HG03025 (cell line): ENCODE data around the gene MYO15A.
A peak's percentile ranks its signal among the peaks of the same experiment; 100 is the strongest.

Experiments used
- ATAC-seq: cut with Tn5 transposase; IDR thresholded peaks from one replicate; pipeline ENCODE4 v1.9.1; 2021; ENCODE audit warnings: mild to moderate bottlenecking, moderate library complexity; ENCODE audit not compliant: unreplicated experiment, low FRiP score

MYO15A gene

DNA sequence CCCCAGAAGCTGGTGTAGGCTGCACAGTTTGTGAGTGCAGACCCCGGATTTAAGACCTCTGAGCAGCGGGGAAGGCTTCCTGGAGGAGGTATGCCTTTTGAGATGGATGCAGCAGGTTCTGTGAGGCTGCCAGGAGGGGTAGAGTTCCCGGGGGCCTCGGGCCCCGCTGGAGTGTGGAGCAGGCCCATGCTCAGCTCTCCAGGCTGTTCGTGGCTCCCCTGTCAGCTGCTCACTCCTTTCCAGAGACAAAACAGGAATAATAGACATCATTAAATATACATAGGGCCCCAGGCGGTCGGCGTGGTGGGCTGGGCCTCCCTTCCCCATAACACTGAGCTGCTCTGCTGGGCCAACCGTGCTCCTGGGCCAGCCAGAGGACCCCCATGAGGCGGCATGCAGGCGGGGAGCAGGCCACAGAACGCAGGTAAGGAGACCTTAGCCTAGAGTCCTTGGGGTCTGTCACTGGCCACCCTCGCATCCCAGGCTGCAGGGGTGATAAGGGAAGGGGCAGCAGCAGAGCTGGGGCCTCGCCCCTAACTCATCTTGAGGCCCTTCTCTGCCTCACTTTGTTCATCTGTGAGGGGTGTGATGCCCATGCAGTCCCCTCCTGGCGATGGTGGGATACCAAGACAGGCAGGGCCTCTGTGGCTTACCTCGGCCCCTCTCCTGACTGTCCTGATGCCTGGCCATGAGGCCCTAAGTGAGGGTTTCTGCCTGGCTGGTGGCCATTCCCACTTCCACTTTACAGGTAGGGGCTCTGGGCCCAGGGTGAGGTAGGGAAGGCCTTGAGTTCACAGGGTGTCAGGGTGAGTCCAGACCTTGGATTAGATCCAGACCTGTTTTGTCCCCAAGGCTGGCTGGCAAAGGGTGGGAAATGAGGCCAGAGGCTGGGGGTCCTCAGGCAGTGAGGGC is at the start of gene MYO15A:
MYO15A (plus strand) TSS at position 356 of the 912 bp plus-strand sequence. CDS start 10,045 bp downstream, outside the sequence.
- ATAC-seq: no peak

DNA sequence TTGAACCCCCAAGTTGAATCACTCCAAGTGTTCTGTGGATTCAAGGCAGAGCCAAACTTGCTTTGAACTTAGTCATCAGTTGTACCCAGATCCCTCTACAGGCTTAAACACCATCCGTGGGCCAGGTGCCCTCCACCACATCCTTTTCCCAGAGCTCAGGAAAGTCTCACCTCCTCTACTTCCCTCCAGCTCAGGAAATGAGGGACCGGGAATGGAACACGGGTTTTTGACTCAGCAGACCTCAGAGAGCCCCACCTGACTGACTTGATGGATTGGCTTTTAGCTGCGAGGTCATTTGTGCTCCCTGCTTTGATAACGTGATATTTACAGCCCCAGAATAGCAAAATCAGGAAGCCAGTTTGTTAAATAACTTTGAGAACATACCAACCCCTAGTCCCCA is 49.3 kb upstream of the MYO15A start:
- ATAC-seq: no peak

- no peak for ATAC-seq
Measured at GRCh38 chr17:18064053-18064452, 44.5 kb upstream of the MYO15A start.

GRCh38 chr17:18065546-18065945 is 43.0 kb upstream of the MYO15A start:
- no peak for ATAC-seq

DNA sequence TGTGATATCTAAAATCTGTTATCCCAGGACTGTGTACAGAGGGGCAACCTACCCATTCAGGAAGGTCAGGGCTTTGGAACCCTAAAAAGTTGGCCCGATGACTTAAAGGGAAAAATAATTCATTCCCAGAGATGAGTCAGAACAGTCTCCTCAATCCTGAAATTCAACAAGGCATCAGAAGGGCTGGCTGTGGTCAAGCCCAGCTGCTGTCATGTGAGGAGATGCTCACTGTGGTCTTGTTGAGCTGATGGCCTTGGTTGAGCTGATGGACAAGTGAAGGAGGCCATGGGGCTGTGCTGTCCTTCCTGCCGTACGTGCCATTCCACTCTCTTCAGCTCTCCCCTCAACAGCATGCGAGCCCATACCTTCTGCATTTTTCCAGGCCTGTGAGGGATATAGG is 41.7 kb upstream of the MYO15A start:
- ATAC-seq: no peak

DNA sequence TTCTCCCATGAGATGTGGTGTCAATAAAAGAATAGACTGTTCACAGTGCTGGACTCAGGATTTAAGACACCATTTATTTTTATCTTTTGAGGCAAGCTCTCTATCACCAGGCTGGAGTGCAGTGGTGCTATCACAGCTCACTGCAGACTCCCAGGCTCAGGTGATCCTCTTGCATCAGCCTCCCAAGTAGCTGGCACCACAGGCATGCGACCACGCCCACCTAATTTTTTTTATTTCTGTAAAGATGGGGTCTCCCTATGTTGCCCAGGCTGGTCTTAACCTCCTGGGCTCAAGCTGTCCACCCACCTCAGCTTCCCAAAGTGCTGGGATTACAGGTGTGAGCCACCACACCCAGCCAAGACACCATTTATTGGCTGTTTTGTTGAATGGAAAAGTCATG is 39.5 kb upstream of the MYO15A start:
- ATAC-seq: no peak

DNA sequence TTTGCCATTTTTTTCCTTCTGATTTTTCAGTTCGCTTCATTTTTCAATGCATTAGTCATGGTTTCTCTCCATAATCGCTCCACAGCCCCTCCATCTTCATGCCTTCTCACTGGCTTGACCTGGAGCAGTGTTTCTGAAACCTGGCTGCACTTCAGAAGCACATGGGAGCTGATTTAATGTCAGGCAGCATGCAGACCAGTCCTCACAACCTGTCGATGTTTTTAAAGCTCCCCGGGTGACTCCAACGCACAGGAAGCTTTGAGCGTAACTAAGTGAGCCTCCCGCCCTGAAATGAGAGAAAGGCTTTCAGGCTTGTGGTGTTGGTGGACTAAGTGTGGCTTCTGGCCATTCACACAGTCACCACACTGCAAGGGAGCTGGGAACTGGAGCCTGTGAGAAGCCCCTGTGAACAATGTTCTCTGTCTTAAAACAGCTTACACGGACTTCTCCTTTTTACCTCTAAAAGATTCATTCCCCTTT is 37.7 kb upstream of the MYO15A start:
- ATAC-seq: no peak

DNA sequence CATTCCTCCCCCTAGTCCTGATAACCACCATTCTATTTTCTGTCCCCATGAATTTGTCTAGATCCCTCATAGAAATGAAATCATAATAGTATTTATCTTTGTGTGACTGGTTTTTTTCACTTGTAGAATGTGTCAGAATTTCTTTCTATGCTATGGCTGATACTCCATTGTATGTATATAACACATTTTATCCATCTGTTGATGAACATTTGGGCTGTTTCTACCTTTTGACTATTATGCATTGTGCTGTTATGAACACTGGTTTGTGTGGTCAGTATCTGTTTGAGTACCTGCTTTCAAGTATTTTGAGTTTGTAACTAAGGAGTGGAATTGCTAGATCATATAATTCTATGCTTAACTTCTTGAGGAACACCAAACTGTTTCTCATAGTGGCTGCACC is 36.8 kb upstream of the MYO15A start:
- ATAC-seq: no peak

DNA sequence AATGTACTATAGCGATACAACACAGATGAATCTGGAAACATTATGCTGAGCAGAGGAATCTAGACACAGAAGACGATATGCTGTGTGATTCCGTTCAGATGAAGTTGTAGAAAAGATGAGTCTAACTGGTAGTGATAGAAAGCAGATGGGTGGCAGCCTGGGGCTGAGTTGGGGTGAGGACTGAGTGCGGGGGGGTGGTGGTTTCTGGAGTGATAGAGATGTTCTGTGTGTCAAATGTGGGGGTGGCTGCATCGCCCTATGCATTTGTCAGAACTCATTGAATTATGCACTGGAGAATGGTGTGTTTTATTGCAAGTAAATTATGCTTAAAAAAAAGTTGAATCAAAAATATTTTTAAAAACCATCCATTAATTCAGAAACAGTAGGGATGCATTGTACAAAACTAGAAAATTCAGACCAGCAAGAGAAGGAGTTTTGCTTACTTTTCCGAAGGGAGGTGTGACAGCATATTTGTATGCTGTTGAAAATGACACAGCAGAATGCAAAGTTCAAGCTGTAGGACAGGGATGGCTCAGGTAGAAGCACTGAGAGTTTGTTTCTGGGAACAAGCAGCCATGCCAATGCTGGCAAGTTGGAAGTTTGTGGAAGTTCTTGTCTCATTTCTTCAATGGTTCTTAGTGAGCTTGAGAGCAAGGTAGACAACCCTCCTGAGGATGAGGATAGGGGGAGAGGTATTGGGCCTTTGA is 33.8 kb upstream of the MYO15A start:
- no peak for ATAC-seq

- ATAC-seq: no peak
Measured at GRCh38 chr17:18076936-18077335, 31.6 kb upstream of the MYO15A start.

DNA sequence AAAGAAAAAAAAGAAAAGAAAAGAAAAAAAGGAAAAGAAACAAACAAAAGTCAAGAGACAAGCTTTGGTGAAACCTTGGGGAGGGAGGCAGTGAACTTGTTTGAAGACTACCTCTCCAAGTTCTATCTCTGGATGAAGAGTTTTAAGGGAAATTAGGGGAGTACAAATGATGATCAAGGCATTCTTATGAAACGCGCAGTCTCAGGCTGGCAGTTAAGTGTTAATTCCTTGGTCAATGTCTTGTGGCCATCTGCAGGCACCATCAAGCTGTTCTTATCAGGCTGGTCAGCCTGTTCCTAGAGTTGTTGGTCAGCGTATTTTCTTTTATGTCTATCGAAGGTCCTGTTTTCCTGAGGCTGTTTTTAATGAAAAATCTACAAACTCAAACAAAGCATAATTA is 29.0 kb upstream of the MYO15A start:
- no peak for ATAC-seq

GRCh38 chr17:18084256-18084655 is 24.3 kb upstream of the MYO15A start:
- no peak for ATAC-seq

GRCh38 chr17:18087610-18088491 is 20.7 kb upstream of the MYO15A start, which contains the start of gene DRG2:
Gene DRG2 (plus strand): TSS chr17:18087948. CDS start chr17:18088024, 76 bp downstream.
- ATAC-seq: peak; percentile 67

GRCh38 chr17:18089613-18090012 is 18.9 kb upstream of the MYO15A start:
- no peak for ATAC-seq

- ATAC-seq: no peak
Measured at GRCh38 chr17:18093616-18094408, 14.7 kb upstream of the MYO15A start.

- no peak for ATAC-seq
Measured at GRCh38 chr17:18094409-18094807, 14.1 kb upstream of the MYO15A start.

DNA sequence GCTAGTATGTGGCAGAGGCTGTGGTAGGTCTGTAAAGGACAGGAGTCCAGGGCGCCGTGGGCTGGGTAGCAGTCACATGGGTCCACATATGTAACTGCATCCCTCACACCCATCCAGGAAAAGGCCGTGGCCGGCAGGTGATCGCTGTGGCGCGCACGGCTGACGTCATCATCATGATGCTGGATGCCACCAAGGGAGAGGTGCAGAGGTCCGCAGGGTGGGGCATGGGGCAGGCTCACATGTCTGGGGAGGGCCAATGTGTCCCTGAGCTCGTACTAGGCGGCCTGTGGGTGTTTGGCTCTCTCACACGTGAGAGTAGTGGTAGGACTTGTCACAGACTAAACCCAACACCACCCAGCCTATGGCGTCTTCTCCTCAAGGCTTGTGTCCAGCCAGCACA is 9.0 kb upstream of the MYO15A start:
- ATAC-seq: no peak

GRCh38 chr17:18100616-18101015 is 7.9 kb upstream of the MYO15A start:
- no peak for ATAC-seq

GRCh38 chr17:18101828-18102227 is 6.7 kb upstream of the MYO15A start:
- no peak for ATAC-seq

GRCh38 chr17:18102640-18103039 is 5.9 kb upstream of the MYO15A start:
- ATAC-seq: no peak
